Parietal lobe (tissue), 1 donor: Measurements from ENCODE around the gene TRIM42. TPM values are rescaled to one million over a fixed set of nuclear protein-coding genes. Genes with fewer than 3 reads are reported as not detected.

Source experiments
- total RNA-seq: library from RNA; depleted of rRNA; stranded (reverse); fragments of >200 nt; gene quantifications from one replicate; pipeline ENCODE4 v1.2.3, GENCODE V29; 2014

TRIM42 gene
- not detected for total RNA-seq

DNA sequence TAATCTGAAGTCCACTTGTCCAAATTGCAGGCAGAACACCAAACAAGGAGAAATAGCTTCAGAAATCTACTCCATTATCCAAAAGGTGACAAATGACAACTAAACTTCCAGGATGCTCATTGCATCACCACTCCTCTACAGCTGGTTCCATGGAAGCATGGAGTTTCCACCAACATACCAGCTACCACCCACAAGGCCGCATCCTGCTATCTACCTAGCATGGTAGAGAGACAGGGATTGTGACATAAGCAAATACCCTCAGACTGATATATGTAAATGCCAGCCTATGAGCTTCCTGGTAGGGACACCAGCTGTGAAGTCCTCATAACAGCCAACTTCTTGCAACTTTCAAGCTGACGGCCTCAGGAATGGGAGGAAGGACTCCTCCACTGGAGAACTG lies at the start of gene TRIM42:
Gene TRIM42, plus strand, starts transcription at position 301 of the 400 bp plus-strand sequence. CDS start 166 bp downstream, outside the sequence.

